Astrocyte of the hippocampus (primary cell): Measurements from ENCODE around the gene DAW1.
"Not testable (repeated sequence)": the region's sequence is repeated elsewhere in the genome, so short reads cannot be mapped to it uniquely, and the experiment has no call there.

Experiments
- DNase-seq: peaks from one replicate; pipeline ENCODE4 v3.0.0; 2011; ENCODE audit warnings: low read depth, low spot score

DAW1 gene, protein sequence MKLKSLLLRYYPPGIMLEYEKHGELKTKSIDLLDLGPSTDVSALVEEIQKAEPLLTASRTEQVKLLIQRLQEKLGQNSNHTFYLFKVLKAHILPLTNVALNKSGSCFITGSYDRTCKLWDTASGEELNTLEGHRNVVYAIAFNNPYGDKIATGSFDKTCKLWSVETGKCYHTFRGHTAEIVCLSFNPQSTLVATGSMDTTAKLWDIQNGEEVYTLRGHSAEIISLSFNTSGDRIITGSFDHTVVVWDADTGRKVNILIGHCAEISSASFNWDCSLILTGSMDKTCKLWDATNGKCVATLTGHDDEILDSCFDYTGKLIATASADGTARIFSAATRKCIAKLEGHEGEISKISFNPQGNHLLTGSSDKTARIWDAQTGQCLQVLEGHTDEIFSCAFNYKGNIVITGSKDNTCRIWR

DNA sequence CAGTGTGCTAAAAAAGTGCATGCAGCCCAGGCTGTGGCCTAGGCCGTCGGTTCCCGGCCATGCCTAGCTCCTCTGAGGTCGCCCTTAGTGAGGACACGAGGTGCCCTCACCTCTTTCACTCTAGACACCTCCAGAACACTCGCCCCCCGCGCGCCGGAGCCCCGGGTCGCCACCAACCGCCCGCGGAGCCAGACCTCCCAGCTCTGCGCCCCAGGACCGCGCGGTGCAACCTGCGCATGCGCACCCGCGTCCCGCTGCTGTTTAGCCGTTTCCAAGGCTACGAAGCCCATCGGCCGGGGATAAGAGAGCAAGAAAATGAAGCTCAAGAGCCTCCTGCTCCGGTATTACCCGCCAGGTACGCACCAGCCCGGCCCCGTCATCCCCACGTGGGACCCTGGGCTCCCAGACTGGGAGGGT, at the start of gene DAW1:
DAW1 (plus strand) TSS at position 257 of the 417 bp plus-strand sequence; CDS start at position 316, 59 bp downstream.
- DNase-seq = peak; percentile 87

GRCh38 chr2:227822416-227823003, 48.9 kb upstream of the DAW1 start:
- peak; percentile 91 for DNase-seq

DNA sequence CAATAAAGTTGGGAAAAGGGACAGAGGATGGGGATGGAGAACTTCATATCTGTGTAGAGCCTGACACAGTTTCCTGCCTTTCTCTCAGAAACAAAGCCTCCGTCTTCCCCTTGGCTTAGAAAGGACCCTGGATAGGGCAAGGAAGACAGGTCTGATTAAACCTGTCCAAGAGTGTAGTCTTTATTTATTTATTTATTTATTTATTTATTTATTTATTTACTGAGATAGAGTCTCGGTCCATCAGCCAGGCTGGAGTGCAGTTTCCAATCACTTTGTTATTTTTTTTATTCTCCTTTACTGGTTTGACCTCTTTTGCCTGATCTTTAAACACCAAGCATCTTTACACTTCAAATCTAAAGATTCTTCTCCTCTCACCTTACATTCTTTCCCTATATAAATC, 47.5 kb upstream of the DAW1 start:
- no peak for DNase-seq

DNA sequence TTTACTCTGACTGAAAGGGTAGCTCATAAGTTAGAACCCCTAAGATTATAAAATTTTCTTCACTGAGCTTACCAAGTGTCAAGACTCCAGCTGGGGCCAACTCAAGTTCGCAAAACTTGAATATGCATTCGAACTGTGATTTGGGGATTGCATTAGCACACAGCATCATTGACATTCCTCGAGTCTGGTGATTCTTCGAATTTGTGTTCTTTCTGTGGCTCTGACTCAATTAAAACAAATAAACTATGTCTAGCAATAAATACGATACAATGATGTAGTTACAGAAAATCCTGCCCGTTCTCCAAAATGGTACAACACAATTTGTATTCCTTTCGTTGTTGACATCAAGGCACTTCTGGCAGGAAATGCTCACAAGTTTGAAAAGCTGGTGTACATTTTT, 46.7 kb upstream of the DAW1 start:
- DNase-seq = no peak

GRCh38 chr2:227826019-227826521, 45.4 kb upstream of the DAW1 start:
- DNase-seq = no peak

GRCh38 chr2:227826563-227826962, 44.9 kb upstream of the DAW1 start:
- no peak for DNase-seq

DNA sequence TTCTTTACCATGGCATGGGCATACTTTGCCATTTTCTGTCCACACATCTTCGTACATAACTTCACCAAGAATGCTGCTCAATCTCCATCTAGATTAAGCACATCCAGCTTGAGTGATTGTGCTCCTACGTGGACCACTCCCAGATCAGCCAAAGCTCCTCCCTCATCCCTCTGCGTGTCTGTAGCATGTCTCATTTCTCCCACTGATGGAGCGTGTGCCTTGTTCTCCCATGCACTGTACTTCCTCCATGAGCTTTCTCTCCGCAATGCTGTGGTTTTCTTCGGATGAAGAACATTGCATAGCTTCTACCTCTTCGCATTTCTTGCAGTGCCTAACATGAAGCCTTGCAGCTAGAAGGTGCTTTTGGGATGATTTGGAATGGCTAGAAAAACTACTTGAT, 44.3 kb upstream of the DAW1 start:
- no peak for DNase-seq

- no peak for DNase-seq
Measured at GRCh38 chr2:227828477-227828912, 42.9 kb upstream of the DAW1 start.

GRCh38 chr2:227829337-227829736, 42.1 kb upstream of the DAW1 start:
- DNase-seq = no peak

DNA sequence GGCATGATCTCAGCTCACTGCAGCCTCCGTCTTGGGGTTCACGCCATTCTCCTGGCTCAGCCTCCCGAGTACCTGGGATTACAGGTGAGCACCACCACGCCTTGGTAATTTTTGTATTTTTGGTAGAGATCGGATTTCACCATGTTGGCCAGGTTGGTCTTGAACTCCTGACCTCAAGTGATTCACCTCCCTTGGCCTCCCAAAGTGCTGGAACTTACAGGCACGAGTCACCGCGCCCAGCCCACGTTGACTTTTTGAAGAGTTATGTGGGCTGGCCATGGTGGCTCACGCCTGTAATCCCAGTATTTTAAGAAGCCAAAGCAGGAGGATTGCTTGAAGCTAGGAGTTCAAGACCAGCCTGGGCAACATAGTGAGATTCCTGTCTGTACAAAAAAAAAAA, 37.0 kb upstream of the DAW1 start:
- no peak for DNase-seq

DNA sequence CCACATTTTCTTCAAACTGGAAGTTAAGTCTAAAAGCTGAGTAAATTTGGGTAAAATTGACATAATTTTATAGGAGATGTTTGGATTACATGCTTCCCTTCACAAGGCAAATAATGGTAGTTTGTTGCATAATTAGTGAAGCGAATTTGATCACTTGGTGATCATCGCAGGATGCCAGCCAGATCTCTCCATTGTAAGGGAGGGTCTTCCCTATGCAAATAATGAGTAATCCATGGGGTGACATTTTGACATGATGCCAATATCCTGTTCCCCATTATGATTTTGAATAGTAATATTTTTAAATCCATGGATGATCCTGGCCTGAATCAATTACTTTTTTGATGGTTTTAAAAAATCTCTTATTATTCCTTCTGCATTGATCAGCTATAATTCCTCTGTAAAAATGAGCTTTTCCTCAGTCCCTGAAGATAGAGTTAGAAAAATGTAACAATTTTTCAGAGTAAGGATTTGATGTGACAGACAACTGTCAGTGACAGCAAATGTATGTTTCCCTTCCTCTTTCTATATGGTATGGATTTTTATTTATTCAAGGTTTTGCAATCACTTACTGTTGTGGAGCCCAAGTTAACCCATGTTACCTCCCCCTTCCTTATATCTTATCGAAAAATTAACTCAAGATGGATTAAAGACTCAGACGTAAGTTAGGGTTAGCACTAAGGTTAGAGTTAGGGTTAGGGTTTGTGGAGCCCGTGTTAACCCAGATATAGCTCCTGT, 36.3 kb upstream of the DAW1 start:
- no peak for DNase-seq

DNA sequence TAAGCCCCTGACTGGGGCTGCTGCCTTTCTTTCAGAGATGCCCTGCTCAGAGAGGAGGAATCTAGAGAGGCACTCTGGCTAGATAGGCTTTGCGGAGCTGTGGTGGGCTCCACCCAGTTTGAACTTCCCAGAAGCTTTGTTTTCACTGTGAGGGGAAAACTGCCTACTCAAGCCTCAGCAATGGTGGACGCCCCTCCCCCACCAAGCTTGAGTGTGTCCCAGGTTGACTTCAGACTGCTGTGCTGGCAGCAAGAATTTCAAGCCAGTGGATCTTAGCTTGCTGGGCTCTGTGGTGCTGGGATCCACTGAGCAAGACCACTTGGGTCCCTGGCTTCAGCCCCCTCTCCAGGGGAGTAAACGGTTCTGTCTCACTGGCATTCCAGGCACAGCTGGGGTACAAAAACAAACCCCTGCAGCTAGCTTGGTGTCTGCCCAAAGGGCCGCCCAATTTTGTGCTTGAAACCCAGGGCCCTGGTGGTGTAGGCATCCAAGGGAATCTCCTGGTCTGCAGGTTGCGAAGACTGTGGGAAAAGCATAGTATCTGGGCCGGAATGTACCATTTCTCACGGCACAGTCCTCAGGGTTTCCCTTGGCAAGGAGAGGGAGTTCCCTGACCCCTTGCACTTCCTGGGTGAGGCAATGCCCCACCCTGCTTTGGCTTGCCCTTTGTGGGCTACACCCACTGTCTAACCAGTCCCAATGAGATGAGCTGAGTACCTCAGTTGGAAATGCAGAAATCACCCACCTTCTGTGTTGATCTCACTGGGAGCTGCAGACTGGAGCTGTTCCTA, 31.9 kb upstream of the DAW1 start:
- not testable (repeated sequence) for DNase-seq

DNA sequence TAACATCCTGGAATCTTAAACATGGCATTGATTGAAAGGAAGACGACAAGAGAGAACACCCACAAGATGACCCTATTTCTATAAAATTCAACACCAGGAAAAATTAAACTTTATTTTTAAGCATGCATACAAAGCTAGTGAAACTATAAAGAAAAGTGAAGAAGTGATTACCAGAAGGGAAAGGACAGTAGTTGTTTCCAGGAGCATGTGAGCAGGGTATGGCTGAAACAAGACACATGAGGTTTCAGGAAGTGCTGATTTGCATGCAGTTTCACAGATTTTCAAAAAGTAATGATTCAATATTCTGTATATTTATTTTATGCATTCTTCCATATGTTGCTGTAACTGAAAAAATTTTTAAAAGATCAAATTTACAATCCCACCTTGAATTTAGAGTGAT, 24.6 kb upstream of the DAW1 start:
- DNase-seq = no peak

DNA sequence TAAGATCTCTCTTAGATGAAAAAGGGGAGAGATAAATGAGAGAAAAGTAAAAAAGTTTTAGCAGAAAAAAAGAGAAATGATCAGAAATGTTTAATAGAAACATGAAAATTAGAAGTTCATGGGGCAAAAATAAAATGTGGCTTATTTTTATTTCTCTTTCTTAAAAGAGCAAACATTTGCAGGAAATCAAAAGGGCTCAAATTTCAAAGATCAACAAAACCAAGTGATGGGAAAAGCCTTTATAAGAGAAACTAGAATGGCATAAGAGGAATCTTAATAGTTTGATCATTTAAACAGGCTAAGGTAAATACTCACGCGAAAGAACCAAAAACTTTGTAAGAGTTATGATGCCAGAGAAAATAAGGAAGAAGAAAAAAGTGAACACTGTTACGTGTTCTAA, 23.3 kb upstream of the DAW1 start:
- DNase-seq = no peak

GRCh38 chr2:227848586-227848985, 22.8 kb upstream of the DAW1 start:
- no peak for DNase-seq

GRCh38 chr2:227849906-227850305, 21.5 kb upstream of the DAW1 start:
- no peak for DNase-seq

DNA sequence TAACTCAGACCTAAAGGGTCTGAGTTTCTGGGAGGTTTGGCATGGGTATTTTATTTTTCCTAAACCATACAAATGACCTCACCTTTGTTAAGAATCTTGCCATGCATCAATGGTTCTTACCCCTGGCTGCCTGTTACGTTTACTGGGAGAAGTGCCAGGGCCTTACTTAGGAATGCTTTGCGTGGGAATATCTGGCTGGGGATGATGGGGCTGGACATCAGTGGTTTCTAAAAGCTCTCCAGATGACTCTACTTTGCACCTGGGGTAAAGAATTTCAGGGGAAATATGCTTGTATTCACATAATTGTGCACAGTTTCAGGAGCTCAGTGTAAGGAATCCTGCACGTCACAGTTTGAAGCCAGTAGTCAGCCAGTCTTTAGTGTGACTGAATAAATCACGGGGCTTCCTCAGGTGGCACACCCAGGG, 18.2 kb upstream of the DAW1 start:
- DNase-seq = peak; percentile 98

DNA sequence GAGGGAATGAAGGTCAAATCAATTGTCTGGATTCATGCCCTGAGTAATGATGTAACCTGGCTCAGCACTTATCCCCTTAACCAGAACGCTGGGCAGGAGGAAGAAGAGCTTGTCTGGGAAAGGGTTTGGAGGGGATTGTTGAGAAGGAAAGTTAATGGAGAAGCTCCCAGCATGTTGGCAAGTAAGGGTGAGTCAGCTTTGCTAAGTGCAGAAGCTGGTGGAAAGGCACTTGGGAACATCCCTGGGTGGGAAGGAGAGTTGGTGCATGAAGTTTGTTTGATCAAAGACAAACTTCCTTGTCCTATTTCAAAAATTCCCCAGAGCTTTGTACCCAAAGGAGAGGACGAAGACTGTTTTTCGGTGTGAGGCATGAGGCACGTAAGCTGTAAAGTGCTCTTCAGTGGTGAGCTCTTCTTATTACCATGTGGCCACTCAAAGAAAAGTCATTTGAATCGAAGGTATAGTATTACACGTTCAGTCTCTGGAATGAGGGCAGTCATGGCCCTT, 17.6 kb upstream of the DAW1 start:
- DNase-seq = peak; percentile 56

GRCh38 chr2:227855440-227855839, 16.0 kb upstream of the DAW1 start:
- no peak for DNase-seq

DNA sequence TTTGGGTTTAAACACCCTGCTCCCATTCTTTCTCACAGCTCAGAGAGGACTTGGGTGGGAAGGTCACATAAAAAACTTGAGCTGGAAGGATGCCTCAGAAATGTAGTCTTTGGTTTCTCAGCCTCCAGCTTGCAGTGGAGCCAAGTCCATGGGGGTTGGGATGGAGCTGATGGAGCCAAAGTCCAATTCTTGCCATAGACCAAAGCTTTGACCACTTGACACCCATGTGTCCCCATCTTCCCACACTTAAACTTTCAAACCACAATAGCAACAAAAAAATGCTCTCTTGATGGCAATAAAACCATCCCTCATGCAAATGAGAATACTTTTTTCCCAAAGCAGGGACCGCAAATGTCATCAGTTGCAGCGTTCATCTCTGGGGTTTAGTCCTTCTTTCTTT, 14.7 kb upstream of the DAW1 start:
- DNase-seq = peak; percentile 20

DNA sequence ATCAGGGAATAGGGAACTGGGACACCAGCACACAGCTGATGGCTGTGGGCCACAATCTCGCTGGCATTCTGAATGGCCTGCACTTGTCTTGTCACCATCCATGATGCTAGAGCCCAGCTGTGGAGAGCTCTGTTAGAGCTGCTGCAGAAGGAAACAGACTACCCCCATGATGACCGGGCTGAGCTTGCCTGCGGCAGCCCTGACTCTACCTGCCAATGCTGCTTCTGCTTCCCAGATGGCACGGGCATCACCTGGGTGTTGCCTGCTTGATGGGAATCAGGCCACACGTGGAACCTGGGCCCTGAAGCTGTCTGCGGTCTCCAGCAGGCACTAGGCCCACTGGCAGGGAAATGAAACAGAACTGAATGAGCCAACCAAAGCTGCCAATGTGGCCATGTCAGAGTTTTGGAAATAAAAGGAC, 11.2 kb upstream of the DAW1 start:
- peak; percentile 50 for DNase-seq
